ENCODE measurements around the gene METTL14.

The METTL14 gene

GRCh38 chr4:118734491-118735205, 49.5 kb downstream of the METTL14 start:
- DNase-seq (ENCODE audit: low spot score): no peak

GRCh38 chr4:118736900-118737299, 51.7 kb downstream of the METTL14 start:
- no peak for DNase-seq (ENCODE audit: low spot score)

- DNase-seq (ENCODE audit: low spot score): no peak
These were observed 52.9 kb downstream of the METTL14 start for GRCh38 chr4:118738090-118738489.

- no peak for DNase-seq (ENCODE audit: low spot score)
These were observed 54.0 kb downstream of the METTL14 start for GRCh38 chr4:118739022-118739713.

- DNase-seq (ENCODE audit: low spot score): no peak
These were observed 55.7 kb downstream of the METTL14 start for GRCh38 chr4:118740869-118741268.

- no peak for DNase-seq (ENCODE audit: low spot score)
These were observed 56.2 kb downstream of the METTL14 start for GRCh38 chr4:118741301-118741855.

GRCh38 chr4:118742050-118742449, 56.9 kb downstream of the METTL14 start:
- no peak for DNase-seq (ENCODE audit: low spot score)

- DNase-seq (ENCODE audit: low spot score): no peak
These were observed 58.7 kb downstream of the METTL14 start for GRCh38 chr4:118743867-118744266.

- DNase-seq (ENCODE audit: low spot score): no peak
These were observed 60.2 kb downstream of the METTL14 start for GRCh38 chr4:118745357-118745756.

GRCh38 chr4:118746251-118746919, 61.2 kb downstream of the METTL14 start:
- DNase-seq (ENCODE audit: low spot score): no peak

- DNase-seq (ENCODE audit: low spot score): no peak
These were observed 64.3 kb downstream of the METTL14 start for GRCh38 chr4:118749347-118749988.

GRCh38 chr4:118751629-118752323, 66.6 kb downstream of the METTL14 start:
- no peak for DNase-seq (ENCODE audit: low spot score)

- no peak for DNase-seq (ENCODE audit: low spot score)
These were observed 67.4 kb downstream of the METTL14 start for GRCh38 chr4:118752551-118752950.

- no peak for DNase-seq (ENCODE audit: low spot score)
These were observed 67.9 kb downstream of the METTL14 start for GRCh38 chr4:118753096-118753495.

GRCh38 chr4:118753685-118754084, 68.5 kb downstream of the METTL14 start:
- DNase-seq (ENCODE audit: low spot score): no peak

GRCh38 chr4:118754890-118755289, 69.7 kb downstream of the METTL14 start:
- DNase-seq (ENCODE audit: low spot score): no peak

GRCh38 chr4:118755438-118756226, 70.4 kb downstream of the METTL14 start:
- no peak for DNase-seq (ENCODE audit: low spot score)

GRCh38 chr4:118756429-118756828, 71.2 kb downstream of the METTL14 start:
- DNase-seq (ENCODE audit: low spot score): no peak

- no peak for DNase-seq (ENCODE audit: low spot score)
These were observed 71.8 kb downstream of the METTL14 start for GRCh38 chr4:118756958-118757357.

GRCh38 chr4:118757761-118758251, 72.6 kb downstream of the METTL14 start:
- no peak for DNase-seq (ENCODE audit: low spot score)

GRCh38 chr4:118758293-118758692, 73.1 kb downstream of the METTL14 start:
- no peak for DNase-seq (ENCODE audit: low spot score)

Data from hepatic stellate cell (primary cell).